Stimulated activated CD4-positive, alpha-beta T cell treated with anti-CD3 and anti-CD28 coated beads, Interleukin-15, amount 100 ng/mL, for 1 hour (primary cell): ENCODE data around the gene APBA2.

Experiments
- DNase-seq, 2 donors: peaks; one replicate each; pipeline ENCODE4 v3.0.0-alpha.2; 2020; ENCODE audit warnings: low read depth in 1 of 2, low spot score in 1 of 2

The APBA2 gene

GRCh38 chr15:29053661-29054131, 167.9 kb downstream of the APBA2 start:
- no peak for DNase-seq

DNA sequence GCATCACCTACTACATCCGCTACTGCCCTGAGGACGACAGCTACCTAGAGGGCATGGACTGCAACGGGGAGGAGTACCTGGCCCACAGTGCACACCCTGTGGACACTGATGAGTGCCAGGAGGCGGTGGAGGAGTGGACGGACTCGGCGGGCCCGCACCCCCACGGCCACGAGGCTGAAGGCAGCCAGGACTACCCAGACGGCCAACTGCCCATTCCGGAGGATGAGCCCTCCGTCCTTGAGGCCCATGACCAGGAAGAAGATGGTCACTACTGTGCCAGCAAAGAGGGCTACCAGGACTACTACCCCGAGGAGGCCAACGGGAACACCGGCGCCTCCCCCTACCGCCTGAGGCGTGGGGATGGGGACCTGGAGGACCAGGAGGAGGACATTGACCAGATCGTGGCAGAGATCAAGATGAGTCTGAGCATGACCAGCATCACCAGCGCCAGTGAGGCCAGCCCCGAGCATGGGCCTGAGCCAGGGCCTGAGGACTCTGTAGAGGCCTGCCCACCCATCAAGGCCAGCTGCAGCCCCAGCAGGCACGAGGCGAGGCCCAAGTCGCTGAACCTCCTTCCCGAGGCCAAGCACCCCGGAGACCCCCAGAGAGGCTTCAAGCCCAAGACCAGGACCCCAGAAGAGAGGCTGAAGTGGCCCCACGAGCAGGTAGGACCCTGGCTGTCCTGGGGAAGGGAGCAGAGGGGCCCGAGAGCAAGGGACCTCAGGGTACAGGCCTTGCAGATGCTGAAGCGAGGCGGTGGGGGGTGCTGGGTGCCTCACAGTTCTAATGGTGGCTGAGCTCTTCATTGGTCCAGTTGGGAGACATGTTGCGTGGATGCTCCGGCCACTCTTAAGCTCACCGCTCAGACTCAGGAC, 168.6 kb downstream of the APBA2 start:
- DNase-seq, result no peak

- DNase-seq, result no peak
Observed at GRCh38 chr15:29055876-29056275, 170.1 kb downstream of the APBA2 start.

- no peak for DNase-seq
Observed at GRCh38 chr15:29056839-29057450, 171.2 kb downstream of the APBA2 start.

GRCh38 chr15:29057856-29058255, 172.1 kb downstream of the APBA2 start:
- no peak for DNase-seq

DNA sequence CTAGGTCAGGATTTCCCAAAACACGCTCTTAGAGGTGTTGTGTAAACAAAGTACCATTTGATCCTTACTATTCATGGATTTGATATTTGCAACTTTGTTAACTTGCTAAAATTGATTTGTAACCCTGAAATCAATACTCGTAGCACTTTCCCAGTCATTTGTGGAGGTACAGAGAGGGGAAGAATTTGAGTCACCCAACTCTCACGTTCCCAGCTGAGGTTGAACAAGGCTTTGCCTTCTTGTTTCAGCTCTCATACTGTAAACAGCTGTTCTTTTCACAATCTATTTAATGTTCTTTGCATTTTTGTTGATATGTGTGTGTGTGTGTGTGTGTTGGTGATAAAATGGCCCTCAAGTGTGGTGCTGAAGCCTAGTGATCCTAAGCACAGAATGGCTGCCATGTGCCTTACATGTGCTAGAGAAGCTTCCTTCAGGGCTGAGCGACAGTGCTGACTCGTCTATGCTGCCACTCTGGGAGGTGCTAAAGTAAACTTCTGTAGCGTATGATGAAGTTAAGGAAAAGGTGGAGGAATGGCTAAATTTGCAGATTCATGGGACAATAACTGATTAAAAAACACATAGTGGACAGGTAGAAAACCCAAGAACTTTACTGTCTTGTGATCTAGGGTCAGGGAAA, 173.2 kb downstream of the APBA2 start:
- DNase-seq, result no peak

GRCh38 chr15:29059871-29060640, 174.3 kb downstream of the APBA2 start:
- no peak for DNase-seq

GRCh38 chr15:29061746-29062145, 176.0 kb downstream of the APBA2 start:
- no peak for DNase-seq

GRCh38 chr15:29062179-29062591, 176.4 kb downstream of the APBA2 start:
- no peak for DNase-seq

- DNase-seq, result no peak
Observed at GRCh38 chr15:29062626-29063025, 176.9 kb downstream of the APBA2 start.

DNA sequence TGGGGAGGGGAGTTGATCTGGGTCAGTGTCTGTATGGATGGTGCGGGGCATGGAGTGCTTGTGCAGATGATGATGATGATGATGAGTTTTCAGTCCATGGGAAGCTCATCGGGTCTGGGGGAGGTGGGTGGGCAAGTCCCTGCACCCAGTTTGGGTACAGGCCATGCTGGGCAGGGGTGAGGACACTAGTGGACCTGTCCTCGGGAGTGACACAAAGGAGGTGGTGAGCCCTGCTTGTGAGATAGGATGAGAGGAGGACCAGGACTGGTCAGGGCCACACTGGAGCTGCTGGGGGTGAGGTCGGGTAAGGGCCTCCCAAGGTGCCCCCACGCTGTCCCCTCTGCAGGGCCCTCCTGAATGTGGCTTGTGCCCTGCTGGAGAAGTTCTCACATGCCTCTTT, 177.9 kb downstream of the APBA2 start:
- no peak for DNase-seq

GRCh38 chr15:29064290-29064689, 178.5 kb downstream of the APBA2 start:
- no peak for DNase-seq

DNA sequence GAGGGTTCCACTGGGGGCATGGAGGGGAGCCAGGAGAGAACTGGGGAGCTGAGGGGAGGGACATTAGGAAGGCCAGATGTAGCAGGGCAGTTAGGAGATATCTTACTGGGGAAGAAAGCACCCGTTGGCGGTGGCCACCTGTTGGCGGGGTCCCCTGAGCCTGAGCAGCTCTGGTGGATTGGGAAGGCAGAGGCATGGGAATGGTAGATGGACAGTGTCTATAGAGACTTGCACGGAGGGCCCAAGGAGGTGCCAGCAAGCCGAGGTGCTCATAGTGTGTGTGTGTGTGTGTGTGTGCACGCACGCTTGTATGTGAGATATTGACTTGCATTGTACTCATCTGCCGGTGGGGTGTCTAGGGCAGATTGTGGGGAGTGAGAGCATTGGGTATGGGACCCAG, 179.0 kb downstream of the APBA2 start:
- DNase-seq, result no peak

GRCh38 chr15:29065571-29065970, 179.8 kb downstream of the APBA2 start:
- DNase-seq, result no peak

DNA sequence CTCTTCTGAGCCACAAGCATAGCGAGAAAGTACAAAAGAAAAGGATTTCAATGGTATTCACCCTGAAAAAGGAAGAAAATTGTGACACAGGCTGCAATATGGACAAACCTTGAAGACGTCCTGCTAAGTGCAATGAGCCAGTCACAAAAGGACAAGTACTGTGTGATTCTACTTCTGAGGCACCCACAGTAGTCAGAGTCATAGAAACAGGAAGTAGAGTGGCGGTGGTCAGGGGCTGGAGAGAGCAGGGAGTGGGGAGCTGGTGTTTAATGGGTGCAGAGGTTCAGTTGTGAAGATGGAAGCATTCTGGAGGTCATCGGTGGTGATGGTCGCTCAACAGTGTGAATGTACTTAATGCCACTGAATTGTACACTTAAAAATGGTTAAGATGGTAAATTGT, 180.5 kb downstream of the APBA2 start:
- no peak for DNase-seq

GRCh38 chr15:29066838-29067237, 181.1 kb downstream of the APBA2 start:
- no peak for DNase-seq

- DNase-seq, result no peak
Observed at GRCh38 chr15:29067949-29068348, 182.2 kb downstream of the APBA2 start.

- no peak for DNase-seq
Observed at GRCh38 chr15:29070471-29071231, 184.9 kb downstream of the APBA2 start.

GRCh38 chr15:29071232-29071881, 185.6 kb downstream of the APBA2 start:
- DNase-seq, result no peak

DNA sequence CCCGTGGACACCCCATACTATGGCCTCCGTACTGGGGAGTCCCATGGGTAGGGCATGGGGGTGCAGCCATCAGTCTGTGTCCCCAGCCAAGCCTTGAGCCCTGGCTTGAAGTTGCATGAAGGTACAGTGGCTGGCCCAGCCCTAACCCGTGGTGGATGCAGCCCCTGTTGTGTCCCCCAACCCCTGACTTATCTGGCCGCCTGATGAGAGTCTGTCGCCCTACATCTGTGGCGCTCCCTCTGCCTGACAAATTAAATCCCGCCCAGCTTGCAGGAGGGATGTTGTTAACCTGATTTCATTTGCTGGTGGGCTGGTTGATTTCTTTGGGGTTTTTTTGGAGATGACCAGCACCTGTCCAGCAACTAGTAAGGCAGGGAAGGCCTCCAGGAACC, 186.1 kb downstream of the APBA2 start:
- no peak for DNase-seq
